Limb (tissue), 2 donors: ENCODE measurements around the gene NOS3.

Source experiments
- DNase-seq, 2 donors: peaks; one replicate each; pipeline ENCODE4 v3.0.0-alpha.2; 2016; ENCODE audit errors: extremely low spot score in 2 of 2

The NOS3 gene

GRCh38 chr7:150990416-150991186, at the start of gene NOS3:
NOS3 (plus strand) TSS chr7:150991017; CDS start chr7:150993804, 2,787 bp downstream.
- no peak for DNase-seq

GRCh38 chr7:150941351-150942000, 49.3 kb upstream of the NOS3 start:
- DNase-seq, result no peak

DNA sequence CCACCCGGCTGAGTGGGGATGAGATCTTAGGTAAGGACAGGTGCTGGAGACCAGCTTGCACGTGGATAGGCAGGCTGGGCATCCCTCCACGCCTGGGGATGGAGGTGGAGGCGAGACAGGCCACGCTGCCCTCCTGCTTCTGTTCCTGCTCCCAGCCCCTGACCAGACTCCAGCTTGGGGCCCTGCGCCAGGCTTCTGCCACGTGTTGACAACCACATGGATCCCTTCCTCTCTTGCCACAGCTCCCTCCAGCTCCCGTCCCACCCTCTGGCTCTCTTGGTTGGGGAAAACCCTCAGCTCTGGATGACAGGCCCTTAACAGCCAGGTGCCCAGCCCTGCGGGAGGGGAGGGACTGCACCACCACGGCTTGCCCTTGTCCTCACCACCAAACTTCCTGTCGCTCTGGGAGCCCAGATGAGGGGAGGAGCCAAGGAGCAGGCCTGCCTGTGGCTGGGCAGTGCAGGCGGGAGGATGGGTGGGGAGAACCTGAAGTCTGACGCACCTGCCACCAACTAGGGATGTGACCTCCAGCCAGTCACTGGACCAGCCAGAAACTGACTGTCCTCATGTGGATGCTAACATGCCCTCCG, 48.7 kb upstream of the NOS3 start:
- DNase-seq, result peak in 1 of 2 donors; percentile 34

GRCh38 chr7:150942591-150943452, 48.0 kb upstream of the NOS3 start:
- DNase-seq, result peak in 1 of 2 donors; percentile 24

DNA sequence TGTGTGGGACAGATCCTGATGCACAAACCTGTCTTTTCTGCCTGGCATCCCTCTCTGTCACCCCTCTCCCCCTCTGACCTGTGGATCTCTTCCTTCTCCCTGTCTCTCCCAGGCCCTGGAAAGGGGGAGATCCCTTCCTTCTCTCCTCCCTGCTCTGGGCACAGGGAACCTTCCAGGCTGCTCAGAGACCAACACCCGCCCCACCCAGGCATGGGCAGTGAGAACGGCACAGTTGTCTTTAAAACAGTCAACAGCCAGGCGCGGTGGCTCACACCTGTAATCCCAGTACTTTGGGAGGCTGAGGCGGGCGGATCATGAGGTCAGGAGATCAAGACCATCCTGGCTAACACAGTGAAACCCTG, 47.4 kb upstream of the NOS3 start:
- no peak for DNase-seq

- DNase-seq, result peak in 1 of 2 donors; percentile 31
Observed at GRCh38 chr7:150944066-150945042, 46.5 kb upstream of the NOS3 start.

DNA sequence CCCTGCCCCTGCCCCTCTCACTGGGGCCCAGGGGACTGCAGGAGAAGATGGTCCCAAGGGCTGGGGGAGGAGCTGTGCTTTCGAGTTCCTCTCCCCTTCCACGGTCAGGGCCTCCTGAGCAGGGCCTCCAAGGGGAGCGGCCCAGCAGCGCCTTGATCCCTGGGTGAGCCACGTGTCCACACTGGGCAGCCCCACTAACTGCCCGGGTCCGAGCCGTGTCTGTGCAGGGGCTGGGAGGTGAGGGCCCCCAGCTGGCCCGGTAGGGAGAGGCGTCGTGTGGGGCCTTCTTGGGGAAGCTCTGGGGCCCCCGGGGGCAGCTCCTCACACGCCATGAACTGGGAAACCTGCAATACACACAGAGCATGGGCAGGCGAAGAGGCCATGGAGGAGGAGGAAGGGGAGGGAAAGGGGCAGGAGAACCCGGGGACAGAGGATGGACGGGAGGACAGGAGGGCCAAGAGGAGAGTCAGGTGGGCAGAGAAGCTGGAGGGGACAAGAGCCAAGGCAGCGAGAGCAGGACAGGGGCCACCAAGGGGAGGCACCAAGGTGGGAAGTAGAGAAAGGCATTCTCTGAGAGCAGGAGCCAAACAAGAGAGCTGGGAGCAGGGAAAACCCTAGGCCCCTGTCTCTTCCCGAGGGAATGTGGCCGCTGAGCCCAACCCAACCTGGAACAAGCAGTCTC, 45.5 kb upstream of the NOS3 start:
- DNase-seq, result peak in 1 of 2 donors; percentile 34

GRCh38 chr7:150945853-150946420, 44.9 kb upstream of the NOS3 start:
- DNase-seq, result peak in 1 of 2 donors; percentile 56

GRCh38 chr7:150946421-150947240, 44.2 kb upstream of the NOS3 start:
- peak in 1 of 2 donors; percentile 37 for DNase-seq

- peak in 1 of 2 donors; percentile 49 for DNase-seq
Observed at GRCh38 chr7:150947241-150947745, 43.5 kb upstream of the NOS3 start.

DNA sequence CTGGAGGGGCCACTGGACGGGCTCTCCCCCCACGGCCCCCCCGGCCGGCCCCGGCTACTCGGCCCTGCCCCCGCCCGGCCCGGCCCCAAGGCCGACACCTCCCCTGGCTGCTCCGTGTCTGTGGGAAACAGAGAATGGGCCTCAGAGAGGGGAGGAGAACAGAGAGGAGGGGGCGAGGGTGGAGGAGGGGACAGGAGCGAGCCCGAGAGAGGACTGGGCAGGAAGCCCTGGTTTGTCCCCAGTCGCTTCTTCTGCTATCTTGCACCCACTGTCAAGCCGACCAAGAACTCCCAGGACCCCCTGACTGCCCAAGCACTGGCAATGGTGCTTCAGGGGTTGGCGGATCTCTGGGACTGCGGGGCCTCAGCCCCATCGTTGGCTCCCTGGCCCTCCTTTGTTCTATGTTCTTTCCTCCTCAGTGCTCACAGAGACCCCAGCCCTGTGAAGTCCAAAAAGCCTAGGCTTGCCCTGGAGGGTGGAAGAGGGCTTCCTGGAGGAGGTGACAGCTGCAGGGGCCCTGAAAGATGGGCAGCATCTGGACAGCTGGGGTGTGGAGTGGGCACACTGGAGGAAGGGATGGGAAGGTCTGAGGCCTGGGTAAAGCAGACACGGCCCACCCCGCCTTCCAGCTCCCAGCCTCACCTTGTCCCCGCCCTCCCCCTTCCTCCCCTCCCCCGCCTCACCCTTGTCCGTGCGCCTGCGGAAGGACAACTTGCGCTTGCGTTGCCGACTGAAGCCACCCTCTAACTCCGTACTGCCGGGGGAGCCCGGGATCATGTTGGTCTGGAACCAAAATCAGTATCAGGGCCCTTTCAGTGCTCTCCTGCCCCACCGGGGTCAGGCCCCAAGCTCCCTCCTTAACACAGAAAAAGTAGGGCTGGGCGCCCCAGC, 42.8 kb upstream of the NOS3 start:
- peak in 1 of 2 donors; percentile 24 for DNase-seq

- peak in 1 of 2 donors; percentile 20 for DNase-seq
Observed at GRCh38 chr7:150948791-150949251, 42.0 kb upstream of the NOS3 start.

- peak in 1 of 2 donors; percentile 30 for DNase-seq
Observed at GRCh38 chr7:150949564-150949963, 41.3 kb upstream of the NOS3 start.

GRCh38 chr7:150949971-150950491, 40.8 kb upstream of the NOS3 start:
- DNase-seq, result peak in 1 of 2 donors; percentile 16

GRCh38 chr7:150950496-150951180, 40.2 kb upstream of the NOS3 start:
- peak in 1 of 2 donors; percentile 20 for DNase-seq

GRCh38 chr7:150951181-150951520, 39.7 kb upstream of the NOS3 start:
- peak in 1 of 2 donors; percentile 17 for DNase-seq
